GM21367 (cell line): ENCODE data around the gene FBXL13.
"Not testable (repeated sequence)": the region's sequence is repeated elsewhere in the genome, so short reads cannot be mapped to it uniquely, and the experiment has no call there.

Experiments
- ATAC-seq: cut with Tn5 transposase; IDR thresholded peaks from one replicate; pipeline ENCODE4 v1.9.1; 2021; ENCODE audit not compliant: unreplicated experiment

FBXL13 gene

GRCh38 chr7:103031024-103031423 lies 43.6 kb downstream of the FBXL13 start:
- ATAC-seq = no peak

DNA sequence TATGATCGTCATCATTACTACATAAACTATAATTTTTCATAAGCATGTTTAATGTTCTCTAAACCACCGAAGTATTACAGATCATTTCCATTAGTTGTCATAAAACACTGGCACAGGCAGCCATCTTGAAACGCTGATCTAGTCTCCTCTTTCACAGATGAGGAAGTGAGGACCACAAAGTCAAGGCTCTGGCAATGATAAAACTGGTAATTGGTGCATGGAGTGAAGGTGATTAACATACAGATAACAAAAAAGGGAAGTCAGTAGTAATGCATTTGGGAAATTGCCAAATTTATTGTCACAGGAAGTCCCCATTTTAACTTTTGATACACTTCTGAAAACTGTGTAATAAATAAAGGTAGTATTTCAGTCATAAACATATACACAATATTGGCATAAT lies 49.3 kb downstream of the FBXL13 start:
- ATAC-seq = no peak

GRCh38 chr7:103023578-103023977 lies 51.0 kb downstream of the FBXL13 start:
- ATAC-seq = not testable (repeated sequence)

DNA sequence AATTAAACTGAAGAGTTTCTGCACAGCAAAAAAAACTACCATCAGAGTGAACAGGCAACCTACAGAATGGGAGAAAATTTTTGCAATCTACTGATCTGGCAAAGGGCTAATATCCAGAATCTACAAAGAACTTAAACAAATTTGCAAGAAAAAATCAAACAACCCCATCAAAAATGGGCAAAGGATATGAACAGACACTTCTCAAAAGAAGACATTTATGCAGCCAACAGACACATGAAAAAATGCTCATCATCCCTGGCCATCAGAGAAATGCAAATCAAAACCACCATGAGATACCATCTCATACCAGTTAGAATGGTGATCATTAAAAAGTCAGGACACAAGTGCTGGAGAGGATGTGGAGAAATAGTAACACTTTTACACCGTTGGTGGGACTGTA lies 53.1 kb downstream of the FBXL13 start:
- ATAC-seq = not testable (repeated sequence)

GRCh38 chr7:103020876-103021275 lies 53.7 kb downstream of the FBXL13 start:
- ATAC-seq = not testable (repeated sequence)

DNA sequence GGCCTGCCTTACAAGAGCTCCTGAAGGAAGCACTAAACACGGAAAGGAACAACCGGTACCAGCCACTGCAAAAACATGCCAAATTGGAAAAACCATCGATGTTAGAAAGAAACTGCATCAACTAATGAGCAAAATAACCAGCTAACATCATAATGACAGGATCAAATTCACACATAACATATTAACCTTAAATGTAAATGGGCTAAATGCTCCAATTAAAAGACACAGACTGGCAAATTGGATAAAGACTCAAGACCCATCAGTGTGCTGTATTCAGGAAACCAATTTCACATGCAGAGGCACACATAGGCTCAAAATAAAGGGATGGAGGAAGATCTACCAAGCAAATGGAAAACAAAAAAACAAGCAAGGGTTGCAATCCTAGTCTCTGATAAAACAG lies 56.3 kb downstream of the FBXL13 start:
- not testable (repeated sequence) for ATAC-seq

DNA sequence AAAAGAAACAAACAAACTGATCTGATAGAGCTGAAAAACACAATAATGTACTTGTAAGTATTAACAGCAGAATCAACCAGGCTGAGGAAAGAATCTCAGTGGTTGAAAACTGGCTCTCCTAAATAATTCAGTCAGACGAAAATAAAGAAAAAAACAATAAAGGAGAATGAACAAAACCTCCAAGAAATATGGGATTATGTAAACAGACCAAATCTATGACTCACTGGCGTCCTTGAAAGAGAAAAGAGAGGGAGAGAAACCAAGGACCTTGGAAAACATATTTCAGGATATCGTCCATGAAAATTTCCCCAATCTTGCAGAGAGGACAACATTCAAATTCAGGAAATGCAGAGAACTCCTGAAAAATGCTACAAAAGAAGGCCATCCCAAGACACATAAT lies 62.9 kb downstream of the FBXL13 start:
- no peak for ATAC-seq

DNA sequence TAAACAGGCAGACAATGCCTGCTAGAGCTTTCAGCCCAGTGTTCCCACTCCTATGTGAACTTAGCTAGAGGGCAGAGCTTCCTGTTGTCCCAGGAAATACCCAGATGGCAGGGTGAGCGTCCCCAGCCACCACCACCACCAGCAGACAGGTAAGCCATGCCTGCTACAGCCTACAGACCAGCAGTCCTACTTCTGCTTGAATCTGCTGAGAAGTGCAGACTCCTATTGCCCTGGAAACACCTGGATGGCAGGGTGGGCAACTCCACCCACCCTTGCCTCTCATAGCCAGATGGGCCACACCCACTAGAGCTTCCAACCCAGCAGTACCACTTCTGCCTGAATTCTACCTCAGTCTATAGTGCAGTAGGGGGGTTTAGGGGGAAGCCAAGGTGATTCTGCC lies 64.4 kb downstream of the FBXL13 start:
- ATAC-seq = no peak

DNA sequence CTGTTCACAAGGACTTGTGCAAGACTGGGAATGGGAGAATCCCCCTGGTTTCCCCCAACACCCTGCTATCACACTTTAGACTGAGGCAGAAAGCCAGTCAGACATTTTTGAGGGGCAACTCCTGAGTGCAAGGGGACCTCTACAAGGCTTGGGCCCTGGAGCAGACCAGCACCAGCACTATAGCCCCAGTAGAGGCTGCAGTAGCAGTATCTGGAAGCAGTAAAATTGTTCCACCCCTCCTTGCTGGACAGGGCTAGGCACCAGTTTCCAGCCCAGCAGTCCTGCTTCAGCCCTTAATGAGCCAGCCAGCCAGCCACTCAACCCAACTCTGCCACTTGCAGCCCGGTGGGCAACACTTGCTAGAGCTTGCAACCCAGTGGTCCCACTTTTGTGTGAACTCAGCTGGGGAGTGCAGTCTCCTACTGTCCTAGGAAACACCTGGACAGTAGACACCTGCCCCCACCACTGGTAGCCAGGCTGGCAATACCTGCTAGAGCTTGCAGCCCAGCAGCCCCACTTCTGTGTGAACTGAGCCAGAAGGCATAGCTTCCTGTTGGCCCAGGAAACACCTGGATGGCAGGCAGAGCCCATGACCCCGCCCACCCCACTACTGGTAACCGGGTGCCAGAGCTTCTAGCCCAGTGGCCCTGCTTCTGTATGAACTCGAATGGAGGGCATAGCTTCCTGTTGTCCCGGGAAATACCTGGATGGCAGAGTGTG lies 65.0 kb downstream of the FBXL13 start:
- no peak for ATAC-seq

DNA sequence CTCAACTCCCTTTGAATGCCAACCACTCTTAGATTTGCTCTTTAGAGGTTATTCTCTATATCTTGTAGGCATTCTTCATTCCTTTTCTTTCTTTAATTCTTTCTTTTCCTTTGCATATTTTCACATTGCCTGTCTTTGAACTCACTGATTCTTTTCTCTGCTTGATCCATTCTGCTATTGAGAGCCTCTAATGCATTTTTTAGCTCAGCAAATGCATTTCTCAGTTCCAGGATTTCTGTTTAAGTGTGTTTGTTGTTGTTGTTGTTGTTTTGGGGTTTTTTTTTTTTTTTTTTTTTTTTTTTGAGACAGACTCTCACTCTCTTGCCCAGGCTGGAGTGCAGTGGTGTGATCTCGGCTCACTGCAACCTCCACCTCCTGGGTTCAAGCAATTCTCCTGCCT lies 71.6 kb downstream of the FBXL13 start:
- ATAC-seq = no peak

GRCh38 chr7:103001210-103001609 lies 73.4 kb downstream of the FBXL13 start:
- ATAC-seq = no peak

GRCh38 chr7:102996957-102997356 lies 77.6 kb downstream of the FBXL13 start:
- ATAC-seq = no peak

DNA sequence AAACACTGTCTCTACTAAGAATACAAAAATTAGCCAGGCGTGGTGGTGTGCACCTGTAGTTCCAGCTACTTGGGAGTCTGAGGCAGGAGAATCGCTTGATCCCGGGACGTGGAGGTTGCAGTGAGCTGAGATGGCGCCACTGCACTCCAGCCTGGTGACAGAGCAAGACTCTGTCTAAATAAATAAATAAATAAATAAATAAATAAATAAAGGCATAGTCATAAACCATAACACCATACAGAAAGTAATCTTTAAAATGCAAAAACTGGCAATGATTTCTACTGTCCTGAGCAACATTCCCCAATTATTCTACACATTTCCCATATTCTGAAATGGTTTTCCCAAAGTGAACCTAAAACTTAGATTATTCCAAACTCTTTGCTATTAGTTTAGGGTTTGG lies 79.0 kb downstream of the FBXL13 start:
- not testable (repeated sequence) for ATAC-seq

- no peak for ATAC-seq
These were observed 80.0 kb downstream of the FBXL13 start for GRCh38 chr7:102994567-102994966.

GRCh38 chr7:102993718-102994029 lies 80.9 kb downstream of the FBXL13 start:
- ATAC-seq = no peak

DNA sequence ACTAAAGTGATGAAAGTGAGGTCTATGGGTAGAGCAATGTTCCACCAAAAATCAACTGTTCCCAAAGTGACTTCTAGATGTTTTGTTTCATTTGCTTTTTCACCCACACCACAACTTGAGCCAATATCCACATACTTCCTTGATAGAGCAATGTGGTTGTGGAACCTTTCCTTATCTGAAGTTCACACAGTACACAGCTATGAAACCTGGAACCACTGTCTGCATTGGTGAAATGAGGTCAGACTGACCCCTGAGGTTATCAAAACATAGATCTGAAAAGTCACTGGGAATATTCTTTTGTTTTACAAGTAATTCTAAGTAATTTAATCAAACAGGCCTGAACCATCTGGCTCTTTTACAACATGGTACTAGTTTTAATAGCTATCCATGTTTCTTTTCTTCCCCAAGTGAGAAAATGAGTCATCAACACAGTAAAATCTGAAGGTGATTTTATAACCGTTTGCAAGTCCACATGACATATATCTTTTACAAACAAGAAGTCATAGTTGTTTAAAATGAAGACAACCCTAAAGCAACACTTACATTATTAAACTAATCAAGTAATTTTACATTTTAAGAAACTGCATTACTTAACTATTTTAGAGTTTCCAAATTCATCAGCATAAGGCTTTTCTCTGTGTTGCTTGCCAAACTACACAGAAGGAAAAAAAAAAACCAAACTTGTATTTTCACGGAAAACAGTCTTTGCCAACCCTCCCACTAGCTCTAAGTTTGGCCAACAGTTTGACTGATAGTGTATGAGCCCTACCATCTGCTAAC lies 81.5 kb downstream of the FBXL13 start:
- ATAC-seq = no peak

- ATAC-seq = no peak
These were observed 82.1 kb downstream of the FBXL13 start for GRCh38 chr7:102992509-102992937.

DNA sequence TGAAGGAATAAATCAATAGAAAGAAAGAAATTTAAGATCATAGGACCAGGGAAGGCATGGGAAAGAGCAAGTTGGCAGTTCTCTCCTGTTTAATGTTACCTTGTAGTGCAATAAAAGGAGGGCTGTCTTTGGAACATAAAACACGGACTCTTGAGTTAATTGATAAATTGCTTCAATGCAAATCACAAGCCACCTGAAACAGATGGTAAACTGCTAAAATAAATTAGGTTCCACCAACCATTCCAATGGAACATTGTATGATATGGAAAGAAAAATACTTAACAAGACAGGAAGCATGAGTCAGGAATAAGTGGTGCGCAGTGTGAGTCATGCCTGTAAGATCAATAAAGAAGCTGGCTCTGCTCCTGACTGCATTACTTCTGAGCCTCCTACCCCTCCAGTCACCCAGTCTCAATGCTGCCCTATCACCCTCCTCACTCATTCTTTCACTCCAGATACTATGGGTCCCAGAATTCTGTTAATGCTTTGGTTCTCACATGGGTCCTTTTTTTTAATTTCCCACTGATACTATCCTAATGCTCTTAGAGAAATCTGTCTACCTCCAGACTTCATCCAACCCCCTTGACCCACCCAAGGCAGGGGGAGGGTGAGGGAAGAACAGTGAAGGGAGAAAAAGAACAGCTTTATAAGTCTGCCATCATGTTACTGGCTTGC lies 82.9 kb downstream of the FBXL13 start:
- ATAC-seq = no peak

- no peak for ATAC-seq
These were observed 83.5 kb downstream of the FBXL13 start for GRCh38 chr7:102991077-102991539.

DNA sequence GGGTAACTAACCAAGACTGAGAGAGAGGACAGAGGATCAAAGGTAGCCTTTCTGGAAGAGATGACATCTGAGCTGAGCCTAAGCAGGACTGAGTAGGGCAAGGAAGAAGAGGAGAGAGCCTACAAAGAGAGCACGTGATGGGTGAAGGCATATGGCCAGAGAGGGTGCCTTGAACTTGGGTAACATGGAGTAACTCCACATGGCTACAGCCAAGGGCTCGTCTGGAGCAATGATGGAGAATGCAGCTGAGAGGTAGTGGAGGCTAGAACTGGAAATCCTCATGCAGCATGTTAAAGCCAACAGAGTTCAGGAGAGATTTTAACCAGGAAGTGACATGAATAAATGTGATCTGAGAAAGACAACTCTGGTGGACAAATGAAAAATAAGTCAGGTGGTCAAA lies 84.0 kb downstream of the FBXL13 start:
- ATAC-seq = no peak

- no peak for ATAC-seq
These were observed 85.7 kb downstream of the FBXL13 start for GRCh38 chr7:102988631-102989560.
